ENCODE measurements around the gene ASTN2.

ASTN2 gene

GRCh38 chr9:116453785-116454184, 961.1 kb downstream of the ASTN2 start:
- no peak for DNase-seq (ENCODE audit: low spot score)

DNA sequence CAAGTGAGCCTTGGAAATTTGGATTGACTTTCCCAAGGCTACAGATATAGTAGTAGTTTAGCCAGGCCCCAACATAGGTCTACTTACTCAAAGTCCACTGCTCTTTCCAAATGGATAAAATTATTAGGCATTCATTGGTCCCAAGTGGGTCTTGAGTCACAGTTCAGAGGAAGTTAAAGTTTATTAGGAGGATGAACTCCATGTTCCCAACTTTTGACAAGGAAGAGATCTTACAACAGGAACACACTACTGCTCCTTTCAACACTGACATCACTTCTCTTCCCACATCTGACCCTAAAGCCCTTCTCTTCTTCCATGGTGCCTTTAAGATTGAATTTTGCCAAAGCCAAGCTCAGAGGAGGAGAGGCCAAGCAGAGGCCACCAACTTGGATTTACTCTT, 962.2 kb downstream of the ASTN2 start:
- no peak for DNase-seq (ENCODE audit: low spot score)

DNA sequence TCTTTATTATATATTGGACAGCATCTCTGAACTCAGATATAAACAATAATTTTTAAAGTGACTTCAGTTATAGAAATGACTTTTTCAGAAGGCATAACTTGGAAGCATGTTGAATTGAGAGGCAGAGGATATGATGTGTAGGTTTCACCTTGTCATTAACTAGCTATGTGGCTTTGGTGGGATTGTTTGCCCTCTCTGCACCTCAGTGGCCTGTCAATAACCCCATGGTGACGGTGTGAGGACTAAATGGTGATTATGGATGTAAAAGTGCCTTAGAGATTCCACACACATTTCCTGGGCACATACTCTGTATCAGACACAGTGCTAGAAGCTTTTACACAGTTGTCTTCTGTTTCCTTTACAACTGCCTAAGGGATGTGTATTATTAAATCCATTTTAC, 962.6 kb downstream of the ASTN2 start:
- no peak for DNase-seq (ENCODE audit: low spot score)

- no peak for DNase-seq (ENCODE audit: low spot score)
These were observed 963.2 kb downstream of the ASTN2 start for GRCh38 chr9:116451500-116452115.

DNA sequence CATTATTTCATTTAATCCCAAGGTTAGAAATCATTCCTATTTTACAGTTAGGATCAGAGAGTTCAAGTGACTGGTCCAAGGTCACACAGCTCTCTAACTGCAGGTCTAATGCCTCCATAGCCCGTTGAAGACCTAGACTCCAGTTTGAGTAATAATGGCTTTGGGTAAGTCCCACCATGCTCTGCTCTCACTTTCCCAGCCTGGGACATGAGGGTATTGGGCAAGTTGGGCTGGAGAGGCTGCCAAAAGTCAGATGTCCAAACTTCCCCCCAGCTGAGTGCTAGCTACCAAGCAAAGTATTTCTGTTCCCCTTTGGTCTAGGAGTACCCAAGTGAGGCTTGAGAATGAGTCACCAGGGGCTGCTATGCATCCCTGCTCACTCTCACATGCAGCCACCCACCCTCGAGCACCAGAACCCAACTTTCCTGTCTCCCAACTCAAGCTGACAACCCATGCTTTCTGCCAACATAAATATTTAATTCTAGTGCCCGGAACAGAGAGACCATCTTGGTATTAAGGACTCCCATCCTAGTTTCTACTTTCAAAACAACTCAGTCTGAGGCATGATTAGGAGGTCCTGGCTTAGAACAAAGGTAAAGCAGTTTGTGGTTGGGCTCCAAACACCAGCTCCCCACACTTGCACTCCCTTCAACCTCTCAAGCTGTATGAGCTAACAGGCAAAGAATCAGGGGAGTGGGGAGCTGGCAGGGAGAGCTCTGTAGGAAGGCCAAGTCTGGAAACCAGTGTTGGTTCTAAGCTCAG, 964.3 kb downstream of the ASTN2 start:
- no peak for DNase-seq (ENCODE audit: low spot score)

- no peak for DNase-seq (ENCODE audit: low spot score)
These were observed 964.9 kb downstream of the ASTN2 start for GRCh38 chr9:116449949-116450348.

DNA sequence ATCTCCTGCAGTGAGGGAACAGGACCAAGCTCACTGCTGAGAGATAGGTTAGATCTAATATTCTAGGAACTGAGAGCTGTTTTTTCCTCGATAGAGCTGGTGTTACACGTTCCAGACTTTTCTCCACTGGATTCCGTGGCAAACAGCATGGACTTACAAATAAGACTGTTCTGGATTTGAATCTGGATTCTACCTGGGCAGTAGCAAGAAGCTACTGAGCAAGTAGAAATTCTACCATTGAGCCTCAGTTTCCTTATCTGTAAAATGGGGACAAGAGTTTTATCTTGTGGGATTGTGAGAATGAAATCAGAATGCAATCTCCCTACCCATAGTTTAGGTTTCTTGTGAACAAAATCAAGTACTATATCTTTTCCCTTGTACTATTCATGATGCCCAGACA, 966.4 kb downstream of the ASTN2 start:
- DNase-seq (ENCODE audit: low spot score) = no peak

- no peak for DNase-seq (ENCODE audit: low spot score)
These were observed 966.9 kb downstream of the ASTN2 start for GRCh38 chr9:116447934-116448333.

- no peak for DNase-seq (ENCODE audit: low spot score)
These were observed 972.3 kb downstream of the ASTN2 start for GRCh38 chr9:116442528-116442927.

GRCh38 chr9:116437411-116438370, 977.2 kb downstream of the ASTN2 start:
- no peak for DNase-seq (ENCODE audit: low spot score)

DNA sequence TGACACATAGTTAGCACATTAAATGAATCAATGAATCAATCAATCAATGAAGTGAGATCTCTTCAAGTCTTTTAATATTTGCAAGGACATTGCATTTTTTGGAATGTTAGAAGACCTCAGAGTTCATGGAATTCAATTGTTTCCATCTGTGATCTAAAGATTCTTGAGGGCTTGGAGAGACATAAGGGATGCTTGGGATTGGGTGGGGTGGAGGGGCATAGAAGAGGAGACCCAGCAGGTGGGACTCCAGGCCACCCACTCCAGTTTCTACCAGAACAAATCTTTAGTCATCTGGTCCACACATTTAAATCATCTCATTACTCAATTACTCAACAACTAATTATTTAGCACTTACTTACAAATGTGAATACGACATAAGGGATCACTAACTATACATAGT, 978.7 kb downstream of the ASTN2 start:
- no peak for DNase-seq (ENCODE audit: low spot score)

DNA sequence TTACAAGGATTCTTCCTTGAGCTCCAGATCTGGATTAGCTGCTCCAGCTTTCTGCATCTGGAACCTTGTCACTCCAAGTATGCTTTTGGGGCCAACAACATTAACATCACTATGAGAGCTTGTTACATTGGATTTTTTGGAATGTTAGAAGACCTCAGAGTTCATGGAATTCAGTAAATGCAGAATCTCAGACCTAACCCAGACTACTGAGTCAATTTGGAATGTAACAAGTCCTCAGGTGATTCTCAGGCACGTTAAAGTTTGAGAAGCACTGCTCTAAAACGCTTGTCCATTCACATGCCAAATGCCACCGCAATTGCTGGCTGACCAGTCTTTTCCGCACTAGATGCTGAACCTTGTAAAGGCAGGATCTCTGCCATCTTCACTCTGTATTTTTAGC, 979.2 kb downstream of the ASTN2 start:
- DNase-seq (ENCODE audit: low spot score) = no peak

DNA sequence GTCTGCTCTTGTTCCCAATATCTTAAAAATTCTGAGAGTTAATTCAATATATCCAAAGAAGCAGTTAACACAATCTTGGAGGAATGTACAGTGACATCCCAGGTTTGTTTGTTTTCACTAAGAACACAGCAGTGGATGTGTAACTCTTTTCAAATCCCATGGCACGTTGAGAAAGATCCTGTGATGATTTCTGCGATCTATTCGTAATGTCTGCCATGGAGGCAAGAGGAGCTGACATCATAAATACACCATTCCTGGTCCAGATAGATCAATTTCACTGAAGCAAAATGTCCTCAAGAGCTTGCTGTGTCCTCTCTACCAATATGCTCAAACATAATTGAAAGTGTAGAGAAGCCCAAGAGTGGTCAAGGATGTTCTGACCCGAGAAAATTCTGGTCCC, 980.5 kb downstream of the ASTN2 start:
- DNase-seq (ENCODE audit: low spot score) = no peak

- DNase-seq (ENCODE audit: low spot score) = no peak
These were observed 982.8 kb downstream of the ASTN2 start for GRCh38 chr9:116432051-116432450.

DNA sequence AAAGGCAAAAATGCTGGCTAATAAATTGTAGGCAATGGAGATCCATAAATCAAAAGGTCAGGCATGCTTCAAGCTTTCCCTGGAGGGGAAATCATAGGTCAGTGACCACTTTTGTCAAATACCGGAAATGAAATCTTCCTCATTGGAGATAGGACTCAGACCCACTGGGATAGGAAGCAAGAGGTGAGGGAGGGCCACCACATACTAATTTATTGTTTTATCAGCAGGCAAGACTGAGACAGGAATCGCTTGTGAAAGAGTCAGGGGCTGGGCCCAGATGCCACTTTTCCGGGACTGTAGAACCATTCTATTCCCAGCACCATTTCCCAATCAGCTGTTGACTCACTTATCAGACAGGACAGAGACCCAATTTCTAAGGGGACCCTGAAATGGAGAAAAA, 984.0 kb downstream of the ASTN2 start:
- no peak for DNase-seq (ENCODE audit: low spot score)

DNA sequence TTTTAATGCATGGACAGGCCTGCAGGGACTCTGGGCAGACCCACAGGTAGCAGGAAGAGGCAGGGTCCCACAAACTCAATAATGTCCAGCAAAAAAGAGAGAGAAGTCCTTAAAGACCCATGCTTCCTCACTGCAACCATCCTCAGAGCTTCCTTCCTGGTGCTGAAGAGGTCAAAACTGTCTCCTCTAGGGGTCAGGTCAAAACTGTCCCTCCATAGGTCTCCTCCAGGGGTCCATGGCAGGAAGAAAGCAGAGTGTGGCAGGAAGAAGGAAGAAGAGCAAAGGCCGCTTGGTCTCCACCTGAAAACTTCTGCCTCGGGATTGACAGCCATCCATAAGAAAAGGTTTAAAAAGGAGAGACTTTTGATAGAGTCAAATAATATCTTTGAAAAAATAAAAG, 989.6 kb downstream of the ASTN2 start:
- DNase-seq (ENCODE audit: low spot score) = no peak

GRCh38 chr9:116423149-116423548, 991.7 kb downstream of the ASTN2 start:
- DNase-seq (ENCODE audit: low spot score) = no peak

DNA sequence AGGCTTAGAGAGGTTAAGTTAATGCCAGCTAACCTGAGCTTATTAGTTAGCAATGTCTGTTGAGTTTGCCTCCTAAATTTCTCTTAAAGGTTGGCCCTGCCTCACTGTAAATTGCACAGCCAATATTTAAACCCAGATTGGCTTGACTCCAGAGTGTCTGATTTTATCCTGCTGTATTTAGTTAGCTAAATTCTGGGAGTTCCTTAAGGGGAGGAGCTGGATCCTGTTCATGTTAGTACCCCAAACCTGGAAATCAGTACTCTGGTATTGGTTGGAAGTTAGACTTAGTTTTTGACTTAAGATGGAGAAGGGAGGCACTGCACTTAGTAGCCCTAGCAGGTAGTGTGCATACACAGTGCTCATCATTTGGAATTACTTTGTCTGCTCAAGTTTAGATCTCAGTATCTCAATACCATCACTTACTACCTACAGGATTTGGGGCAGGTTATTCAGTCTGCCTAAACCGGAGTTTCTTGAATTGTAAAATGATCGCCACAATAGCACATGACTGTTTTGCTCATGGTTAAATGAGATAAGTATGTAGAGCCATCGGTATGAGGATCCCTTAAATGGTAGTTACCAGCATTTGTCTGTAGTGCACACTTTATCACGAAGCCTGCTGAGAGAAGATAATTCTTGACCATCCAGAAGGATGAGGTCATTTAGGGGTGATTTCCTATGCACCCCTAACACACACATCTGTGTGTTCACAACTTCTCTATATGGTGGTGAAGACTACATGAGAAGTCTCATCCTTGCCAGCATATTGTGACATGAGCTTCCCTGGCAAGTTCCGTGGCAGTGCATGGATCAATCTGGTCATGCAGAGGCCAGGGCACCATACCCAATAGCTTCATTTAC, 992.5 kb downstream of the ASTN2 start:
- no peak for DNase-seq (ENCODE audit: low spot score)

DNA sequence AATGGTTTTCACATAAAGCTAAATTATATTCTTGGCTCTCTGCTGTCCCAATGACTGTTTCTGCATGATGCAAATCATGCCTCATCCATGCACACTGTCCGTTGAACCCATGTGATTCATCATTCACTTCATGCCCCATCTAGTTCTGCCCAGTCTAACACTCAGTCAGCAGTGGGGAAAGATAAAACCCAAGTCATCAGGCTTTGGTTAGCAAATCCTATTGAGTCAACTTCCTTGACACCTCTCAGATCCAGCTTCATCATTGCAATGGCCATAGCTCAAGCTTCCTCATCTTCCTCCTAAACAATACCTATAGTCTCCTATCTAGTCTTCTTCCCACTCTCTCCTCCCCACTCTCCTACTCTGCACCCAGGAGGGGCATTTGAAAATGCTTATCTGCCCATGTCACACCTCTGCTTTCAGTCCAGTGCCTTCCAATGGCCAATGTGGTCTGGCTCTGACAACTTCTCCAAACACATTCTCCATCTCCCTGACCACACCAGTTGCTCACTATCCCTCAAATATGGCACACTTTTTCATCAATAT, 993.8 kb downstream of the ASTN2 start:
- DNase-seq (ENCODE audit: low spot score) = no peak

DNA sequence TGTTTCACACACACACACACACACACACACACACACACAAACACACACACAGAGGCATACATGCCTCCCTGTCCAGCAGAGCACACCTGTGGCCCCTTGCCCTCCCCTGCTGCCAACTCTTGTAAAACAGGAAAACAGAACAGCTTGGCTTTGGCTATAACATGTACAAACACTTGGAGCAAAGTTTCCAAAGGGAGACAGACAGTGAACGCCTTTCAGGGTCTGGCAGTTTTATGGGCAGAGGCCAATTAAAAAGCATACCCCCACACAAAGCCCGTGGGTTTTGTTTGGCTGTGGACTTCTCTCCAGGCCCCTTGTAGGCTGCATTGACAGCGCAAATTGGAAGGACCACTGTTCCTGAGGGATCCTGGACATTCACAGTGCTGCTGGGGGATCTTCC, 995.7 kb downstream of the ASTN2 start:
- DNase-seq (ENCODE audit: low spot score) = no peak

DNA sequence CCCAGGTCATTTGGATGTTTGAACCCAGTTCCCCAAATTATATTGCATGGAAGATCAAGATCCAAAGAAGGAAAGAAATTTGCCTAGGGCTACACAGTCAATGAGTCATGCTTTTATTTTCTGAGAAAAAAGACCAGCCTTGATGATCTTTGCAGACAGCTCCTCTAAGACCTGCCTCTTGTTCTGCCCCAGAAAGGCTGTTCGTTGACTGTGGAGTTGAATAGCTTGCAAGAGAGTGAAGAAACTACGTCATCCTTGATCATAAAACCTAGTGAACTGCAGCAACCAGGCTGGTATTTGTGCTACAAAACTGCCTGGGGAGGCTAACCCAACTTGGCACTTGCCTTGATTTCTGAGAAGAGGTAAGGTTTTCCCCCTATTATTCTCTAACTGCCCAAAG, 997.4 kb downstream of the ASTN2 start:
- DNase-seq (ENCODE audit: low spot score) = no peak

- no peak for DNase-seq (ENCODE audit: low spot score)
These were observed 998.4 kb downstream of the ASTN2 start for GRCh38 chr9:116416421-116416820.

Measured in germinal center (tissue), 1 donor.